ENCODE results near the gene TAS2R41. TPM values are rescaled to one million over a fixed set of nuclear protein-coding genes. Genes with fewer than 3 reads are reported as not detected.

Gene TAS2R41
- total and polyA plus RNA-seq, 2 of the 4 experiments (the other 2 are of a cell fraction): not detected

DNA sequence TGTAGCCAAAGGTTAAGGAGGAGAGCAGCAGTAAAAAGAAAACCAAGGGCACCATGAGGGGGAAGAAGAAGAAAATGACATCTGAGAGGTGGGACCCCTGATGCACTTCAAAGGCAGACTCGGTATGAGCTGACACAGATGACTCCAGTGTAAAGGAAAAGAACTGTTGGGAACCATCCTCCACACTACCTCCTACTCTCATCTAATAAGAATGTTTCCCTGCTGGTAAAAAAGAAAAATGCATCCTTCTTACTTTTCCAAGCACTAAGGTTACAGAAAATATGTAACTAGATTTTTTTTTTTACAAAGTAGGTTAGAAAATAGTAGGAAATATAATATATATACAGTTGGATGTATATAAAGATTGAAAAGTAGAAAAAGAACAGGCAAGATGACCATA is 16.9 kb downstream of the TAS2R41 start:
- H2BK15ac ChIP-seq (ENCODE audit: low read depth, low read length): no peak overlapping the region
- TF ChIP-seq, protein P1, sequence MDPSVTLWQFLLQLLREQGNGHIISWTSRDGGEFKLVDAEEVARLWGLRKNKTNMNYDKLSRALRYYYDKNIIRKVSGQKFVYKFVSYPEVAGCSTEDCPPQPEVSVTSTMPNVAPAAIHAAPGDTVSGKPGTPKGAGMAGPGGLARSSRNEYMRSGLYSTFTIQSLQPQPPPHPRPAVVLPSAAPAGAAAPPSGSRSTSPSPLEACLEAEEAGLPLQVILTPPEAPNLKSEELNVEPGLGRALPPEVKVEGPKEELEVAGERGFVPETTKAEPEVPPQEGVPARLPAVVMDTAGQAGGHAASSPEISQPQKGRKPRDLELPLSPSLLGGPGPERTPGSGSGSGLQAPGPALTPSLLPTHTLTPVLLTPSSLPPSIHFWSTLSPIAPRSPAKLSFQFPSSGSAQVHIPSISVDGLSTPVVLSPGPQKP (IDR thresholded peaks at IDR 0.05; ENCODE audit: borderline replicate concordance, low read depth, low read length): no peak
- TF ChIP-seq, protein P2, sequence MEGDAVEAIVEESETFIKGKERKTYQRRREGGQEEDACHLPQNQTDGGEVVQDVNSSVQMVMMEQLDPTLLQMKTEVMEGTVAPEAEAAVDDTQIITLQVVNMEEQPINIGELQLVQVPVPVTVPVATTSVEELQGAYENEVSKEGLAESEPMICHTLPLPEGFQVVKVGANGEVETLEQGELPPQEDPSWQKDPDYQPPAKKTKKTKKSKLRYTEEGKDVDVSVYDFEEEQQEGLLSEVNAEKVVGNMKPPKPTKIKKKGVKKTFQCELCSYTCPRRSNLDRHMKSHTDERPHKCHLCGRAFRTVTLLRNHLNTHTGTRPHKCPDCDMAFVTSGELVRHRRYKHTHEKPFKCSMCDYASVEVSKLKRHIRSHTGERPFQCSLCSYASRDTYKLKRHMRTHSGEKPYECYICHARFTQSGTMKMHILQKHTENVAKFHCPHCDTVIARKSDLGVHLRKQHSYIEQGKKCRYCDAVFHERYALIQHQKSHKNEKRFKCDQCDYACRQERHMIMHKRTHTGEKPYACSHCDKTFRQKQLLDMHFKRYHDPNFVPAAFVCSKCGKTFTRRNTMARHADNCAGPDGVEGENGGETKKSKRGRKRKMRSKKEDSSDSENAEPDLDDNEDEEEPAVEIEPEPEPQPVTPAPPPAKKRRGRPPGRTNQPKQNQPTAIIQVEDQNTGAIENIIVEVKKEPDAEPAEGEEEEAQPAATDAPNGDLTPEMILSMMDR (conservative IDR thresholded peaks at IDR 0.05; ENCODE audit: low read depth, low read length): peak; percentile 28
- no peak for TF ChIP-seq RFX5 (IDR thresholded peaks at IDR 0.05; ENCODE audit: low read depth, low read length)
- no TSS peak for BruUV-seq (replicated peaks)
- peak overlapping the region; percentile 12; the same call in 1 of the 2 replicates for H4K91ac ChIP-seq (ENCODE audit: insufficient read depth, low read depth, low read length)
- no peak overlapping the region for H3K56ac ChIP-seq (ENCODE audit: extremely low read depth, insufficient read depth, low read length)
- H3K18ac ChIP-seq (ENCODE audit: low read depth, low read length): no peak overlapping the region
- no peak overlapping the region for H2BK120ac ChIP-seq (ENCODE audit: low read depth, low read length)
- no peaks in the 10 kb centered on the region for H3K36me3 ChIP-seq (ENCODE audit: control insufficient read depth, insufficient read depth, low read length)
- H3K27ac ChIP-seq (ENCODE audit: insufficient read depth, low read length): no peak overlapping the region
- no peaks in the 10 kb centered on the region for H3K9me3 ChIP-seq (ENCODE audit: control insufficient read depth, insufficient read depth, low read length)
- H4K5ac ChIP-seq (ENCODE audit: low read depth, low read length): no peak overlapping the region
- H2AFZ ChIP-seq (replicated peaks; ENCODE audit: low read length, poor library complexity): peak overlapping the region; percentile 54
- WGBS, 2 experiments (ENCODE audit: extremely low coverage in 2 of 2, insufficient read length in 1 of 2): no CpG with 5 or more reads among the region's 1 CpG
- ChIA-PET CTCF (interaction anchor here (0.7 kb wide), 1 partner anchor 207 kb away, joined by 4 read pairs; the partner anchor contains the start of gene CASP2), POLR2A (ENCODE audit: unreplicated experiment) (no interaction called here)
- DNase-seq (peak; percentile 45), ATAC-seq (ENCODE audit: low read depth) (no peak; the same call in 1 of the 2 replicates)
- no peak overlapping the region for H2AK5ac ChIP-seq (ENCODE audit: low read depth, low read length)
- H3K4me3 ChIP-seq (ENCODE audit: insufficient read depth, low read depth, low read length): no peak overlapping the region
- in situ Hi-C loops (cut with MboI; ENCODE audit: low sequenced_read_pairs) (no loop called here), intact Hi-C loops (cut with micrococcal nuclease) (loop anchor here (5.0 kb wide), 1 partner anchor 102 kb away; no protein-coding TSS in a partner anchor), dilution Hi-C loops (cut with HindIII; ENCODE audit: low sequenced_read_pairs, unreplicated experiment) (no loop called here)
- H3K14ac ChIP-seq (replicated peaks; ENCODE audit: low read depth, low read length): no peak overlapping the region
- H4K20me1 ChIP-seq (ENCODE audit: insufficient read depth, low read length): no peaks in the 10 kb centered on the region
- H3K4ac ChIP-seq (ENCODE audit: low read depth, low read length): no peak overlapping the region
- peaks cover 3% of the 10 kb centered on the region; the same call in 1 of the 2 replicates for H3K4me1 ChIP-seq (ENCODE audit: control insufficient read depth, insufficient read depth, low read length)
- no peak overlapping the region for H2BK5ac ChIP-seq (ENCODE audit: low read depth, low read length, poor library complexity, severe bottlenecking)
- no peaks in the 10 kb centered on the region for H3K9me1 ChIP-seq (ENCODE audit: insufficient read depth, low read length)
- H3K9ac ChIP-seq (ENCODE audit: low read depth, low read length): no peak overlapping the region
- no peak overlapping the region for H2AK9ac ChIP-seq (replicated peaks; ENCODE audit: low read depth, low read length, poor library complexity)
- H3K79me1 ChIP-seq (ENCODE audit: low read depth in 1 of 2, low read length in 2 of 2): no peaks in the 10 kb centered on the region
- no peak overlapping the region for H2BK20ac ChIP-seq (ENCODE audit: low read depth, low read length)
- no peaks in the 10 kb centered on the region for H3K27me3 ChIP-seq (ENCODE audit: control insufficient read depth, insufficient read depth, low read length)
- H4K8ac ChIP-seq (ENCODE audit: low read depth in 2 of 2, low read length in 2 of 2): no peak overlapping the region
- no peak overlapping the region for H3K23ac ChIP-seq (ENCODE audit: low read depth, low read length)
- H3K4me2 ChIP-seq (ENCODE audit: low read depth, low read length): no peak overlapping the region

Measured in IMR-90 (cell line).